Measurements from ENCODE around the gene SEMA4A. TPM values are rescaled to one million over a fixed set of nuclear protein-coding genes. Genes with fewer than 3 reads are reported as not detected.

The SEMA4A gene
- total and polyA plus RNA-seq, 9 of the 15 experiments (the other 6 are each of a cell fraction or from before 2014, with no cell fraction given) = 0.04 to 1.7 (median 0.45) TPM

DNA sequence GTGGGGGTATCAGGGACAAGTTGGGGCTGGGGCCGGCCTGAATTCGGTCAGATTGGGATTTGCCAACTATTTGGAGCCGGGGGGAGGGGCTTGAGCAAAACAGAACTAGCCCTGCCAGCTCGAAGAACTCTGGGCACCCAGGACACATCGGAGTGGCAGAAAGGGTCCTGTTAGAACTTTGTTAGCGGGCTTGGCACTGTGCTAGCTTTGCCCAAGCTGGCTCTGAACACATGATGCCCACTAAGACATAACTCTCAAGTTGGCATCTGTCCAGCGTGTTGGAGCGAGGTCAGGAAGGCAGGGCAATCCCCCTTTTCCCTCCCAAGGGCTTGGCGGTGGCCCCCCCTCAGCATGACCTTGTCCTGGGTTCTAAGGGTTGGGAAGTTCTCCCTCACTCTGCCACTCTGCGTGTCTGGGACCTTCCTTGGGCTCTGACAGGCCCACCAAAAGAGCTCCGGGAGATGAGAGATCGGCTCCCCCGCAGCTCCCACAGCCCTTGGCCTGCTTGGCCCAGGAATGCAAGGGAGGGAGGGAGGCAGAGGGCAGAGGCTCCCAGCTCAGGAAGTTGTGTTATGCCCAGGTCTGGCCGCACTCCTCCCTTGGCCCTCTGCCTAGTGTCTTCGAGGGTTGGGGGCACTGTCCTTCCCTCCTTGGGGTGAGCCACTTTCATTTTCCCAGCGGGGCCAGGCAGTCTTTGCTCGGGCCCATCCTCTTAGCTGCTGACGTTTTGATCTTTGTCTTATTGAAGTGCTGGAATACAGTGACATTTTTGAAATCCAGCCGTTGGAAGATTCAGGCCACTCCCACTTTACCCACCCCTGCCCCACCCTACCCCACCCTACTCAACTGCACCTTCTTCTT is 37.6 kb upstream of the SEMA4A start:
- peaks cover 62% of the 10 kb centered on the region for H3K79me2 ChIP-seq (ENCODE audit: control insufficient read depth, insufficient read depth, low read length)
- no peak for TF ChIP-seq THRAP3 (IDR thresholded peaks at IDR 0.05; ENCODE audit: borderline replicate concordance)
- TF ChIP-seq, protein P1, sequence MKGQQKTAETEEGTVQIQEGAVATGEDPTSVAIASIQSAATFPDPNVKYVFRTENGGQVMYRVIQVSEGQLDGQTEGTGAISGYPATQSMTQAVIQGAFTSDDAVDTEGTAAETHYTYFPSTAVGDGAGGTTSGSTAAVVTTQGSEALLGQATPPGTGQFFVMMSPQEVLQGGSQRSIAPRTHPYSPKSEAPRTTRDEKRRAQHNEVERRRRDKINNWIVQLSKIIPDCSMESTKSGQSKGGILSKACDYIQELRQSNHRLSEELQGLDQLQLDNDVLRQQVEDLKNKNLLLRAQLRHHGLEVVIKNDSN (CRISPR knock-in tag; IDR thresholded peaks at IDR 0.05) = peak; percentile 54
- TF ChIP-seq SP1 (CRISPR knock-in tag; IDR thresholded peaks at IDR 0.05) = peak; percentile 52
- TF ChIP-seq, protein P2, sequence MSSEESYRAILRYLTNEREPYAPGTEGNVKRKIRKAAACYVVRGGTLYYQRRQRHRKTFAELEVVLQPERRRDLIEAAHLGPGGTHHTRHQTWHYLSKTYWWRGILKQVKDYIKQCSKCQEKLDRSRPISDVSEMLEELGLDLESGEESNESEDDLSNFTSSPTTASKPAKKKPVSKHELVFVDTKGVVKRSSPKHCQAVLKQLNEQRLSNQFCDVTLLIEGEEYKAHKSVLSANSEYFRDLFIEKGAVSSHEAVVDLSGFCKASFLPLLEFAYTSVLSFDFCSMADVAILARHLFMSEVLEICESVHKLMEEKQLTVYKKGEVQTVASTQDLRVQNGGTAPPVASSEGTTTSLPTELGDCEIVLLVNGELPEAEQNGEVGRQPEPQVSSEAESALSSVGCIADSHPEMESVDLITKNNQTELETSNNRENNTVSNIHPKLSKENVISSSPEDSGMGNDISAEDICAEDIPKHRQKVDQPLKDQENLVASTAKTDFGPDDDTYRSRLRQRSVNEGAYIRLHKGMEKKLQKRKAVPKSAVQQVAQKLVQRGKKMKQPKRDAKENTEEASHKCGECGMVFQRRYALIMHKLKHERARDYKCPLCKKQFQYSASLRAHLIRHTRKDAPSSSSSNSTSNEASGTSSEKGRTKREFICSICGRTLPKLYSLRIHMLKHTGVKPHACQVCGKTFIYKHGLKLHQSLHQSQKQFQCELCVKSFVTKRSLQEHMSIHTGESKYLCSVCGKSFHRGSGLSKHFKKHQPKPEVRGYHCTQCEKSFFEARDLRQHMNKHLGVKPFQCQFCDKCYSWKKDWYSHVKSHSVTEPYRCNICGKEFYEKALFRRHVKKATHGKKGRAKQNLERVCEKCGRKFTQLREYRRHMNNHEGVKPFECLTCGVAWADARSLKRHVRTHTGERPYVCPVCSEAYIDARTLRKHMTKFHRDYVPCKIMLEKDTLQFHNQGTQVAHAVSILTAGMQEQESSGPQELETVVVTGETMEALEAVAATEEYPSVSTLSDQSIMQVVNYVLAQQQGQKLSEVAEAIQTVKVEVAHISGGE (CRISPR knock-in tag; IDR thresholded peaks at IDR 0.05) = no peak
- TF ChIP-seq, protein P3, sequence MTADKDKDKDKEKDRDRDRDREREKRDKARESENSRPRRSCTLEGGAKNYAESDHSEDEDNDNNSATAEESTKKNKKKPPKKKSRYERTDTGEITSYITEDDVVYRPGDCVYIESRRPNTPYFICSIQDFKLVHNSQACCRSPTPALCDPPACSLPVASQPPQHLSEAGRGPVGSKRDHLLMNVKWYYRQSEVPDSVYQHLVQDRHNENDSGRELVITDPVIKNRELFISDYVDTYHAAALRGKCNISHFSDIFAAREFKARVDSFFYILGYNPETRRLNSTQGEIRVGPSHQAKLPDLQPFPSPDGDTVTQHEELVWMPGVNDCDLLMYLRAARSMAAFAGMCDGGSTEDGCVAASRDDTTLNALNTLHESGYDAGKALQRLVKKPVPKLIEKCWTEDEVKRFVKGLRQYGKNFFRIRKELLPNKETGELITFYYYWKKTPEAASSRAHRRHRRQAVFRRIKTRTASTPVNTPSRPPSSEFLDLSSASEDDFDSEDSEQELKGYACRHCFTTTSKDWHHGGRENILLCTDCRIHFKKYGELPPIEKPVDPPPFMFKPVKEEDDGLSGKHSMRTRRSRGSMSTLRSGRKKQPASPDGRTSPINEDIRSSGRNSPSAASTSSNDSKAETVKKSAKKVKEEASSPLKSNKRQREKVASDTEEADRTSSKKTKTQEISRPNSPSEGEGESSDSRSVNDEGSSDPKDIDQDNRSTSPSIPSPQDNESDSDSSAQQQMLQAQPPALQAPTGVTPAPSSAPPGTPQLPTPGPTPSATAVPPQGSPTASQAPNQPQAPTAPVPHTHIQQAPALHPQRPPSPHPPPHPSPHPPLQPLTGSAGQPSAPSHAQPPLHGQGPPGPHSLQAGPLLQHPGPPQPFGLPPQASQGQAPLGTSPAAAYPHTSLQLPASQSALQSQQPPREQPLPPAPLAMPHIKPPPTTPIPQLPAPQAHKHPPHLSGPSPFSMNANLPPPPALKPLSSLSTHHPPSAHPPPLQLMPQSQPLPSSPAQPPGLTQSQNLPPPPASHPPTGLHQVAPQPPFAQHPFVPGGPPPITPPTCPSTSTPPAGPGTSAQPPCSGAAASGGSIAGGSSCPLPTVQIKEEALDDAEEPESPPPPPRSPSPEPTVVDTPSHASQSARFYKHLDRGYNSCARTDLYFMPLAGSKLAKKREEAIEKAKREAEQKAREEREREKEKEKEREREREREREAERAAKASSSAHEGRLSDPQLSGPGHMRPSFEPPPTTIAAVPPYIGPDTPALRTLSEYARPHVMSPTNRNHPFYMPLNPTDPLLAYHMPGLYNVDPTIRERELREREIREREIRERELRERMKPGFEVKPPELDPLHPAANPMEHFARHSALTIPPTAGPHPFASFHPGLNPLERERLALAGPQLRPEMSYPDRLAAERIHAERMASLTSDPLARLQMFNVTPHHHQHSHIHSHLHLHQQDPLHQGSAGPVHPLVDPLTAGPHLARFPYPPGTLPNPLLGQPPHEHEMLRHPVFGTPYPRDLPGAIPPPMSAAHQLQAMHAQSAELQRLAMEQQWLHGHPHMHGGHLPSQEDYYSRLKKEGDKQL (CRISPR knock-in tag; IDR thresholded peaks at IDR 0.05; ENCODE audit: borderline replicate concordance) = no peak
- no peak for TF ChIP-seq ZBTB17 (CRISPR knock-in tag; IDR thresholded peaks at IDR 0.05)
- no peak for TF ChIP-seq GTF2A2 (tag; IDR thresholded peaks at IDR 0.05)
- no peak for TF ChIP-seq SMARCA5 (IDR thresholded peaks at IDR 0.05)
- no peak for TF ChIP-seq RNF2 (IDR thresholded peaks at IDR 0.05)
- no peak for TF ChIP-seq ZNF696 (CRISPR knock-in tag; conservative IDR thresholded peaks at IDR 0.05)
- TF ChIP-seq ZNF143 (CRISPR knock-in tag; IDR thresholded peaks at IDR 0.05) = 0 out of 2 replicates have a peak, but pooled peaks have one; percentile 9

More for the DNA sequence above, 37.6 kb upstream of the SEMA4A start:
- Histone ChIP-seq H3K9ac (ENCODE audit: insufficient read depth in 1 of 2, low read depth in 2 of 2, low read length in 2 of 2) (peak overlapping the region; percentile 83 to 99), H3K27ac (ENCODE audit: extremely low read depth, low read depth, low read length) (peak overlapping the region; percentile 92), H3K4me1 (replicated peaks in 1 of 2; ENCODE audit: control insufficient read depth in 2 of 2, insufficient read depth in 2 of 2, low read length in 2 of 2) (peaks cover 39 to 55% of the 10 kb centered on the region in 2 experiments), H2AFZ (ENCODE audit: low read depth, low read length) (no peak overlapping the region), H3K4me2 (ENCODE audit: insufficient read depth, low read length) (peak overlapping the region; percentile 98), H3K4me3 (peak overlapping the region; percentile 73), H3K9me1 (ENCODE audit: control insufficient read depth, insufficient read depth, low read length) (no peaks in the 10 kb centered on the region), H3K27me3 (ENCODE audit: control insufficient read depth in 2 of 2, insufficient read depth in 2 of 2, low read length in 2 of 2) (no peaks in the 10 kb centered on the region), H3K36me3 (ENCODE audit: control insufficient read depth, insufficient read depth, low read length) (peaks cover 17% of the 10 kb centered on the region; the same call in 2 of the 3 replicates), H4K20me1 (replicated peaks; ENCODE audit: control insufficient read depth, insufficient read depth, low read length) (peaks cover 17% of the 10 kb centered on the region), H3K9me3 (replicated peaks; ENCODE audit: control insufficient read depth, insufficient read depth, low read depth, low read length) (no peaks in the 10 kb centered on the region)
- BruUV-seq (replicated peaks) = TSS peak; percentile 54
- in situ Hi-C loops (cut with MboI) = no loop called here
- ATAC-seq (peak; percentile 9), DNase-seq (ENCODE audit: extremely low read depth in 1 of 4, low spot score in 3 of 4) (peak in 3 of 4 experiments; percentile 29 to 58 (median 55)), FAIRE-seq (no peak)
- CTCF ChIA-PET (ENCODE audit: low intra/inter-chr PET ratio) = no interaction called here
- intact Hi-C loops (cut with micrococcal nuclease) = no loop called here
- WGBS (ENCODE audit: insufficient coverage, low coverage, missing lambda C conversion rate) = under 1% methylated on average over 18 of the region's 19 CpGs
- POLR2A ChIA-PET = interaction anchor here (0.6 to 8.5 kb wide), 9 partner anchors 7 to 341 kb away, joined by 3 to 164 read pairs (median 5); partner anchors contain the start of gene PMF1
